ENCODE measurements around the gene JMJD1C.

The JMJD1C gene

DNA sequence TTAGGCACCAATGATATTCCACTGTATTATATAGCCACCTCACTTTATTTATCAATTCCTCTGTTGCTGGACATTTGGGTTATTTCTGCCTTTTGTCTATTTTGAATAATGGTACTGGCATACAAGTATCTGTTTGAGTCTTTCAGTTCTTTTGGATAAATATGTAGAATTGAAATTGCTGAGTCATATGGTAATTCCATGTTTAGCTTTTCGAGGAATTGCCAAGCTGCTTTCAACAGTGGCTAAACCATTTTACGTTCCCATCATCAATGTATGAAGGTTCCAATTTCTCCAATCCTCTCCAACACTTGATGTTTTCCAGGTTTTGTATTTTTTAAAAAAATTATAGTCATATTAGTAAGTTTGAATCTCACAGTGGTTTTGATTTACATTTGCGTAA lies 42.3 kb downstream of the JMJD1C start:
- no peak for TF ChIP-seq POLR2A (IDR thresholded peaks at IDR 0.05; ENCODE audit: low read depth, low read length)
- FAIRE-seq (peak; percentile 62), DNase-seq (ENCODE audit: insufficient read length, low spot score) (no peak)

DNA sequence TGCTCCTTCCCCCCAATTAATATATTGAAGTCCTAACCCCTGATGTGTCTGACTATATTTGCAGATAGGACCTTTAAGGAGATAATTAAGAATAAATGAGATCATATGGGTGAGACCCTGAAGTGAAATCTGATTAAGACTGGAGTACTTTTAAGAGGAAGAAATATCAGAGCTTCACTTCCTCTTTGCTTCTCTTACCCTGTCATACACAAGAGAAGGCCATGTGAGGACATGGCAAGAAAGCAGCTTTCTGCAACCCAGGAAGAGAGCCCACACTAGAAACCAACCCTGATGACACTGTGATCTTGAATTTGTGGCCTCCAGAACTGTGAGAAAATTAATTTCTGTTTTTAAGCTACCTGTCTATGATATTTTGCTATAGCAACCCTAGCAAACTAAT lies 44.2 kb downstream of the JMJD1C start:
- TF ChIP-seq POLR2A (IDR thresholded peaks at IDR 0.05; ENCODE audit: low read depth, low read length) = no peak
- peak; percentile 23 for FAIRE-seq
- DNase-seq (ENCODE audit: insufficient read length, low spot score) = no peak

DNA sequence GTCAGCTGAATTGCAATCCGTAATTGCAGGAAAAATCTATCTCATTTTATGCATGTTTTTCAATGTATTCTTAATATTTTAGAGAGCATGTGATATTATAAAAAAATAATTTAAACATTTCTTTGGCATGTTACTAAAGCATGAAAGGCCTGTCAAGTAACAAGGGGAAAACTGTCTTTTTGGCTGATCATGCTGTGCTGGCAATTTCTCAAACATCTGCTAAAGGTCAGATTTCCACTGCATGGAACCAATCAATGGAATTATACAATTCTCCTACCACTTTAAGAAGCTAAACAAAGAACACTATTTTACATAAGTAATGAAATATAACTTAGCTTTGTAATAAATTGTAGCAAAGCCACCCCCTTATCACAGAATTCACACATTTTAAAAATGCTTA lies 49.4 kb downstream of the JMJD1C start:
- DNase-seq (ENCODE audit: insufficient read length, low spot score) (no peak), FAIRE-seq (no peak)
- TF ChIP-seq POLR2A (IDR thresholded peaks at IDR 0.05; ENCODE audit: low read depth, low read length) = no peak

DNA sequence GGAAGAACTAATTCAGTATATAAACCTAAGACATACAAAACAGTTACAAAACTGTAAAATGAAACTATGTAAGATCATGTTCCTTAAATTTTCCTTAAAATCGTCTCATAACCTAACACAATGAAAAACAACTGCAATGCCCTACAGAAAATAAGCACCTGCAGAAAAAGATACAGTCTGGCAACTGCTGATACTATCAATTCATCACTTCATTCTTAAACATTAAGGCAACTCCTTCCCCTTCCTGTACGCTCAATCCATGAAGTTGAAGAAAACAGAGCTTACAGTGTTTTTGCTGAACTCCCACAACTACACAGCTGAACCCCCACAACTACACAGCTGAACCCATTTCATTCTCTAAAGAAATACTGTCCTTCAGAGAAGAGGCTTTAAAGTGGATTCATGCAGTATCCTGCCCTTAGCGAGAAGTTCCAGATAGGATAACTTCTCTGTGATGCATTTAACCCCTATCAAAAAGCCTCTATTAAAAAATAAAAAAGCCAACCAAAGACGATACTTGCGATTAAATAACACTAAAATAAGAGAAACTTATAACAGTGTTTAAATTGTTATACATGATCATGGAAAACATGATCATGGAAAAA lies 50.0 kb downstream of the JMJD1C start:
- no peak for TF ChIP-seq POLR2A (IDR thresholded peaks at IDR 0.05; ENCODE audit: low read depth, low read length)
- FAIRE-seq (peak; percentile 94), DNase-seq (ENCODE audit: insufficient read length, low spot score) (no peak)

DNA sequence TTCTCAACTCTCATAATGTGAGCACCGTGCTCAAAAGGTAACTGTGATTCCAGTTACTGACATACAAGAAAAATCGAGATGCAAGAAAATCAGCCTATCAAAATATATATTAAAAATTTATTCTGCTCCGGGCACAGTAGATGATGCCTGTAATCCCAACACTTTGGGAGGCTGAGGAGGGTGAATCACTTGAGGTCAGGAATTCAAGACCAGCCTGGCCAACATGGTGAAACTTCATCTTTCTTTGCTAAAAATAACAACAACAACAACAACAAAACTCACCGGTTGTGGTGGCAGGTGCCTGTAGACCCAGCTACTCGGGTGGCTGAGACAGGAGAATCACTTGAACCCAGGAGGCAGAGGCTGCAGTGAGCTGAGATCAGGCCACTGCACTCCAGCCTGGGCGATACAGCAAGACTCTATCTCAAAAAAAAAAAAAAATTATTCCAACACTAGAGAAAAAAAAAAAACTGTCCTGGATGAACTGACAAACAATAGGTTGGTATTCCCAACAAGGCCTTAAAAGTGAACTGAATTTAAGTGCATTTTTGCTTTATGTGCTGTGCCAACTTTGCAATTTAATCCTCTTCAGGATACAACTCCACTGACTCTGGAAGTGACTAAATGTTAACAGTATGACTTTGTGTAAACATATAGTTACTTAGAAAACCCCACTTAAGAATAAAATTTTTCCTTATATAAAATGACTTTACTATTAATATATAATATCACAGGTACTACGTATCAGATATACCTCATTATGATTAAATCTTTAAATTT lies 51.1 kb downstream of the JMJD1C start:
- FAIRE-seq (peak; percentile 66), DNase-seq (ENCODE audit: insufficient read length, low spot score) (no peak)

DNA sequence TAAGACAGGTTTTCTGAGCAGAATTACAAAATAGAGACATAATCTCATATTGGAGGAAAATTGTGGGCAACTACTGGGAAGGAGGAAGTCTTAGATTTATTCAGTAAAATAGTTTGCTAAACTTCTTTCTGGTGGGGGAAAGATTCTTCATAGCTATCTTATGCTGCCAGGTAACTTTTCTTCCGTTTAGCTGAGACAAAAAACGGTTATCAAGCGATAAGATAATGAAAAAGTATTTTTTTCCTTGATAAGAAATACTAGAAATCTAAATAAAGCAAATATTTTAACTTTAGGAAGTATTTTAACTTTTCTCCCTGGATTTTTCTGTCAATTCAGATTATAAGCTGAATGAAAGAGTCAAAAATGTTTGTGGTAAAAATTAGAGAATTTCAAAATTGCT lies 52.3 kb downstream of the JMJD1C start:
- FAIRE-seq (no peak), DNase-seq (ENCODE audit: insufficient read length, low spot score) (no peak)
- TF ChIP-seq POLR2A (IDR thresholded peaks at IDR 0.05; ENCODE audit: low read depth, low read length) = no peak

More for the DNA sequence above, 51.1 kb downstream of the JMJD1C start:
- no peak for TF ChIP-seq POLR2A (IDR thresholded peaks at IDR 0.05; ENCODE audit: low read depth, low read length)

DNA sequence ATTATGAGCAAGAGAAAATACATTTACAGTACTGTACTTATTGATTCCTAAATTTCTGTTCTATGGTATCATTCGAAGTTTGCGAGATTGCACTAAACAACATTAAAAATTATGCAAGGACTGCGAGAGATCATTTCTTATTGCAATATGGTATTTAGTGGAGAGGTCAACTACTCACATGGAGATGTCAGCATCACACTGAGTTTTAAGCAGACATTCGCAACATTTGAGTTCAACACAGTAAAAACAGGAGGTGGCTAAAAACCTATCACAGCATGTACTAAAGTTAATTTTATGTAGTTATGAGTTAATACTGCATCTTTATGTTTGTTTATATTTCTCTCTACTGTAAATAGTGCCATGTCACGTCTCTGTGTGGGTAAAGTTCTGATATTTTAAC lies 53.5 kb downstream of the JMJD1C start:
- DNase-seq (ENCODE audit: insufficient read length, low spot score) (no peak), FAIRE-seq (peak; percentile 80)
- TF ChIP-seq POLR2A (IDR thresholded peaks at IDR 0.05; ENCODE audit: low read depth, low read length) = no peak

DNA sequence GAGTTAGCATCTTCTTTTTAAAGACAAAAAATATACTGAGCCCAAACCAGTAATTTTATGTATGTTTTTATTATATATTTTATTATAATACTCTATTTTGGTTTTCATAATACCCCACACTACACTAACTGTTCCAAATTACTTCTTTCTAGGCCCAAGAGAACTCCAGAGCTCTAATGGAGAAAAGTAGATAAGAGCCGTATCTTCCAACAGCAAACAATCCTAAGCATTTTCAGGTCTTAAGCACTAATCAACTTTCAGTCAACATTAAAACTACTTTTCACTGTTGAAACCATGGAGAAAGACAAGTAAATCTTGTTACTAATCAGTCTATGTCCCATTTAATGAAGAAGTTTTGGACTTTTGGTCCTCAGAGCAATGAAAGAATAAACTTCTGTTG lies 55.1 kb downstream of the JMJD1C start:
- FAIRE-seq (peak; percentile 23), DNase-seq (ENCODE audit: insufficient read length, low spot score) (no peak)
- TF ChIP-seq POLR2A (IDR thresholded peaks at IDR 0.05; ENCODE audit: low read depth, low read length) = no peak

DNA sequence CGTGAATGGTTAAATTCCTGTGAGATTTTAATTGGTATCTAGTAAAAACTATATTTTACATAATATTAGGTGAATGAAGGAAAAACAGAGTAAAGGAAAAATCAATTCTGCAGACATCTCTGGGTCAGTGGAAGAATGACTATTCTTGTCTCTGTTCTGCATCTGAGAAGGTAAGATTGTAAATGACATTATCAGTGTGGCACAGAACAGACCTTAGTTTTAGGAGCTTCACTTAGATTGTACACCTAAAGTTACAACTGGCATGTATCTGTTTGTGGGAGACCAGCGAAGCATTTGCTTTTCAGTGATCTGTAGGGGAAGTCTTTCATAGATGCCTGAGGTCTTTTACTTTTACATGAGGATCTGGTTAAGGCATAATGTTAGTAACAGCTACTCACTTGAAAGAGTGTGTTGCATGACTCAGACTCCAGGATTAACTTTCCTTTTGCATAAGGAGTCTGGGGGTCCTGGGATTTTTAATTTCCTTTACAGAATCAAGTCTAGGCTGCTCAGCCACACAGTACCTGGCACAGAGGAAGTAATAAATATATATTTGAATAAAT lies 56.2 kb downstream of the JMJD1C start:
- DNase-seq (ENCODE audit: insufficient read length, low spot score) = no peak
- TF ChIP-seq POLR2A (IDR thresholded peaks at IDR 0.05; ENCODE audit: low read depth, low read length) = no peak
- FAIRE-seq = peak; percentile 96

DNA sequence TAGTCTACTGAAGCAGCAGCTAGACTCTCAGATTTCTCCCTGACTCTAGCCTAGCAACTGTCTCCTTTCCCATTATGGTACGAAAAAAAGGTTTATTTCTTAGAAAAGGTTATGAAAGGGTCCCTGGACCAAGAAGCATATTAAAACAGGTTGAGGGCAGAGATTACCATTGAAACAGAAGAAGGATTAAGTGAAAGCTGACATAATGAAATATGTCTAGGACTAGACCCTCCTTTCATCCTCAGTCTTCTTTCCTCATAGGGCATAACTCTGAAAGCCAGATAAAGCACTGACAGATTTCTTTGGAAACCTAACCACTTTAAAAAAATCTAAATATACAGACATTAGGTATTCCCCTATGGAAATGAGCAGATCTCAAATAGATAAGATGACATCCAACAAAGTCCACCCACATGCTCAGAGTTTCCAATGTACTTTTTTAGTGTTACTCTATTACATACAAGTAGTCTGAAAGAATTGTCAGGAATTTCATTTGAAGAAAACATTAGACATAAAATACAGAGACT lies 58.6 kb downstream of the JMJD1C start:
- FAIRE-seq (peak; percentile 20), DNase-seq (ENCODE audit: insufficient read length, low spot score) (no peak)
- no peak for TF ChIP-seq POLR2A (IDR thresholded peaks at IDR 0.05; ENCODE audit: low read depth, low read length)

DNA sequence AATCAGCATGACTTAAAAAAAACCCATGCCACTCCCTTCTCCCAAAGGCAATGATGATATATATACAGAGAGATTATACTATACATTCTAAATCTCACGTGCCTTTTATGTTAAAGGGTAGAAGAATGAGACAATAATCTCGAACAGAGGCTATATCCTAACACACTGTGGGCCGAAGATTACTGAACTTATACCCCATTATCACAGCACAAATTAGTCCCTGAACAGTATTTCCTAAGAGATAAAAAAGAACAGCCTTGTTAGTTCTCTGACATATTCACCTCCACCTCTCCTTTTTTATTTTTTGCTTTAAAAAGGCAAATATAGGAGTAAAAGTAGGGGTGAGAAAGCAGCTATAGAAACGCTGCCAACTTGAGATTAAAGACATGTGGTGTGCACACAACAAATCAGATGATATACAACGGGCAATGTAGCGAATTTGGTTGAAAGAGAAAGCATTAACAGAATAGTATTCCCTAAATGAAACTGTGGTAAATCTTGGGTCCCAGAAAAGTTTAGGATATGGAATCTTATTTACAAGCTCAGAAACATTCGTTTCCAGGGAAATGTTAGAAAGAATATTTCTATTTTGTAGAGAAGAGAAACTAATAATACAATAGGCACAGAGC lies 69.5 kb downstream of the JMJD1C start:
- no peak for DNase-seq (ENCODE audit: insufficient read length, low spot score)
- FAIRE-seq = peak; percentile 84

DNA sequence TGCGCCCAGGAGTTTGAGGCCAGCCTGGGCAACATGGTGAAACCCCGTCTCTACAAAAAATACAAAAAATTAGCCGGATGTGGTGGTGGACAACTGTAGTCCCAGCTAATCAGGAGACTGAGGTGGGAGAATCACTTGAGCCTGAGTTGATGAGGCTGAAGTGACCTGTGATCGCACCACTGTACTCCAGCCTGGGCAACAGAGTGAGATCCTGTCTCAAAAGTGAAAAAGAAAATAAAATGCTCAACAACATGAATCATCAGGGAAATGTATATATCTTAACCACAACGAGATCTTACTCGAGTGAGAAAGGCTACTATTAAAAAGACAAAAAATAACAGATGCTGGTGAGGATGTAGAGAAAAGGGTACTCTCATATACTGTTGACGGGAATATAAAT lies 72.7 kb downstream of the JMJD1C start:
- FAIRE-seq (peak; percentile 57), DNase-seq (ENCODE audit: insufficient read length, low spot score) (no peak)
- no peak for TF ChIP-seq POLR2A (IDR thresholded peaks at IDR 0.05; ENCODE audit: low read depth, low read length)

More for the DNA sequence above, 69.5 kb downstream of the JMJD1C start:
- TF ChIP-seq POLR2A (IDR thresholded peaks at IDR 0.05; ENCODE audit: low read depth, low read length) = no peak

DNA sequence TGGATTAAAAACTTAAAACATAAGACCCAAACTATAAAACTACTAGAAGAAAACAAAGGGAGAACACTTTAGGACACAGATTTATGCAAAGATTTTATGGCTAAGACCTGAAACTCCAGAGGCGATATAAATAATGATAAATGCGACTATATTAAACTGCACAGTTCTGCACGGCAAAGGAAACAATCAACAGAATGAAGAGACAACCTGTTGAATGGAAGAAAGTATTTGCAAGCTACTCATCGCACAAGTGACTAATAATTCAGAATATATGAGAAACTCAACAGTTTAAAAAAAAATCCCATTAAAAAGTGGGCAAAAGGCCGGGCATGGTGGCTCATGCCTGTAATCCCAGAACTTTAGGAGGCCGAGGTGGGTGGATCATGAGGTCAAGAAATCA lies 73.6 kb downstream of the JMJD1C start:
- peak; percentile 38 for FAIRE-seq
- no peak for DNase-seq (ENCODE audit: insufficient read length, low spot score)
- no peak for TF ChIP-seq POLR2A (IDR thresholded peaks at IDR 0.05; ENCODE audit: low read depth, low read length)

DNA sequence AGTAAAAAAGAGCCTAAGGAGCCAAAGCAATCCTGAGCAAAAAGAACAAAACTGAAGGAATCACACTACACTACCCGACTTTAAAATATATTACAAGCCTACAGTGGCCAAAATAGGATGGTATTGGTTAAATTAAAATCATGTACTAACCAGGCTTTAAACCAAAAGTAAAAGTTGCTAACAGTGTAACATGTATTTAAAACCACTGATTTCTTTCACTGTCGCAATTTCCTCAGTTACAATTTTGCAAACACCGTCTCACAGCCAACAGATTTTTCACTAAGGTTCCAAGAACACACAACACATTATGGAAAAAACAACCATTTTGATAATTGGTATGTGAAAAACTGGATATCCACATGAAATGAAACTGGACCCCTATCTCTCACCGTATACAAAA lies 74.0 kb downstream of the JMJD1C start:
- TF ChIP-seq POLR2A (IDR thresholded peaks at IDR 0.05; ENCODE audit: low read depth, low read length) = no peak
- FAIRE-seq (peak; percentile 58), DNase-seq (ENCODE audit: insufficient read length, low spot score) (no peak)
